Measurements from ENCODE around the gene TMEM44.
"Not testable (repeated sequence)": the region's sequence is repeated elsewhere in the genome, so short reads cannot be mapped to it uniquely, and the experiment has no call there.

TMEM44 gene

GRCh38 chr3:194608981-194609380, 24.2 kb downstream of the TMEM44 start:
- no peak for FAIRE-seq

DNA sequence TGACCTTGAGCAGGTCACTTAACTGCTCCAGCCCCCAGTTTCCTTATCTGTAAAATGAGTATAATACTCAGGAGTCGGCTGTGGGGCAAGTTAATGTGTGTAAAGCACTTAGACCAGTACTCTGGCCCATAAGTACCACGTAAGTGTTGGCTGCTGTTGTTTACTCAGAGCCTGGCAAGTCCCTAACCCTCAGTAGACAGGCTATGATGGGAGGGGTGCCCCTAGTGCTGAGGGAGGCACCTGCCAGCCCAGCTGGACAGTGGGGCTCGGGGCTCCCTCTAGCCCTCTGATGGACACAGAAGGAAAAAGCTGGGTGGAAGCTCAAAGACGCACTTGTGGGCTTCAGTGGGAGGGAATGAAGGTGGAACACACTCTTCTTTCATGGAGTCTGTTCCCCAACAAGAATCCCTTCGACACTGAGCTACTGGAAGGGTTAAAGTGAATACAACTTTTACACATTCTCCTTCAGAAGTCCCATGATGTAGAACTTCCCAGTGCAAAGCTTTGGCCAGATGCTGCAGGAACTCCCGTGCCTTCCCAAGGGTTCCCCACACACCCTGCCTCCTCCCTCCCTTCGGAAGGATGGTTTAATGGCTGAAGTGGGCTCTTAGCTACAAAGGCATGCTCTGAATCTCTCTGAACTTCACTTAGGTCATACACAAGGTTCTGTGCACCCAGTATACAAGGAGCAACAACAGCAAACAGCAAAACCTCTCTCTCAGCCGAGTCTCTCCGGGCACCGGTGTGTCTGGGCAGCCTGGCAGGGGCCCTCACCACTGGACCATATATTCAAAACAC, 25.4 kb downstream of the TMEM44 start:
- no peak for FAIRE-seq

DNA sequence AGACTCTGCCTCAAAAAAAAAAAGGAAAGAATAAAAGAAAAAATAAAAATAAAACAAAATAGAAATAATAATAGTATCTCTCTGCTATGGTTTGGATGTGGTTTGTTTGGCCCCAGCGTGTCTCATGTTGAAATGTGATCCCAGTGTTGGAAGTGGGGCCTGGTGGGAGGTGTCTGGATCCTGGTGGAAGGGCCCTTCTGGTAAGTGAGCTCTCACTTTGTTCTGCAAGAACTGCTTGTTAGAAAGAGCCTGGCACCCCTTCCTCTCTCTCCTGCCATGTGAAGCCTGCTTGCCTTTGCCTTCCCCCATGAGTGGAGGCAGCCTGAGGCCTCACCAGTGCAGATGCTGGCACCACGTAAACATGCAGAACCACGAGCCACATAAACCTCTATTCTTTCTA, 26.3 kb downstream of the TMEM44 start:
- FAIRE-seq, result no peak

DNA sequence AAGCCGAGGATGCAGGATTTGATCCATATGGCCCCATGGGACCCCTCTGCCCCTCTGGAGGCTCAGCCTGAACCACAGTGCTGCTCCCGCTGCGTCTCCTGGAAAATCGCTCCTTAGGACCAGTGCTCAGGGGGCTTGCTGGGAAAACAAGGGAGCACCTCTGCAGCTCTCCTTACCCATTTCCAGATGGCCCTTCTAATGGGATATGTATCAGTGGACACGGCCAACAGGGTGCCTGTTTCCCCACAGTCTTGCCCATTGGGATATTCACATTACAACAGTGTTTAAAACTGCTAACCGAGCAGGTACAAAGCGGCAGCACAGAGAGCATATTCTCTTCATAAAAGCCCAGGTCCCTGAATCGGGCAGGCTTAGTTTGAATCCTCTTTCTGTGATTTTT, 27.1 kb downstream of the TMEM44 start:
- FAIRE-seq, result no peak

GRCh38 chr3:194605314-194605713, 27.9 kb downstream of the TMEM44 start:
- FAIRE-seq, result not testable (repeated sequence)

DNA sequence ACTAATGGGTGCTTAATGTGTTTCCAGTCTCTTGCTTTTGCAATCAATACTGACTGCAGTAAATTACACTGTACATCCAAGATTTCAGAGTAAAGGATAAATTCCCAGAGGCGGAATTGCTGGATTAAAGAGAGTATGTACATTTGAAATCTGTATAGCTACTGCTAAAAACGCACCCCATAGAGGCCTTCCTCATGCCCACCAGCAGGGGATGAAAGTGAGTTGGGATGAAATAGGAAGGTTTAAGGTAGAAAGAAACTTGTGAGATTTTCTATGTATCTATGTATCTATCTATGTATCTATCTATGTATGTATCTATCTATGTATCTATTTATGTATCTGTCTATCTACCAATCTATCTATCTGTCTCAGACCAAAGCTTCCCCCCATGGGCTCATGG, 28.4 kb downstream of the TMEM44 start:
- FAIRE-seq, result no peak

- FAIRE-seq, result no peak
These were observed 29.1 kb downstream of the TMEM44 start for GRCh38 chr3:194604126-194604525.

- no peak for FAIRE-seq
These were observed 30.5 kb downstream of the TMEM44 start for GRCh38 chr3:194602669-194603171.

GRCh38 chr3:194598771-194599557, 34.3 kb downstream of the TMEM44 start:
- FAIRE-seq, result no peak

- no peak for FAIRE-seq
These were observed 36.3 kb downstream of the TMEM44 start for GRCh38 chr3:194596906-194597305.

DNA sequence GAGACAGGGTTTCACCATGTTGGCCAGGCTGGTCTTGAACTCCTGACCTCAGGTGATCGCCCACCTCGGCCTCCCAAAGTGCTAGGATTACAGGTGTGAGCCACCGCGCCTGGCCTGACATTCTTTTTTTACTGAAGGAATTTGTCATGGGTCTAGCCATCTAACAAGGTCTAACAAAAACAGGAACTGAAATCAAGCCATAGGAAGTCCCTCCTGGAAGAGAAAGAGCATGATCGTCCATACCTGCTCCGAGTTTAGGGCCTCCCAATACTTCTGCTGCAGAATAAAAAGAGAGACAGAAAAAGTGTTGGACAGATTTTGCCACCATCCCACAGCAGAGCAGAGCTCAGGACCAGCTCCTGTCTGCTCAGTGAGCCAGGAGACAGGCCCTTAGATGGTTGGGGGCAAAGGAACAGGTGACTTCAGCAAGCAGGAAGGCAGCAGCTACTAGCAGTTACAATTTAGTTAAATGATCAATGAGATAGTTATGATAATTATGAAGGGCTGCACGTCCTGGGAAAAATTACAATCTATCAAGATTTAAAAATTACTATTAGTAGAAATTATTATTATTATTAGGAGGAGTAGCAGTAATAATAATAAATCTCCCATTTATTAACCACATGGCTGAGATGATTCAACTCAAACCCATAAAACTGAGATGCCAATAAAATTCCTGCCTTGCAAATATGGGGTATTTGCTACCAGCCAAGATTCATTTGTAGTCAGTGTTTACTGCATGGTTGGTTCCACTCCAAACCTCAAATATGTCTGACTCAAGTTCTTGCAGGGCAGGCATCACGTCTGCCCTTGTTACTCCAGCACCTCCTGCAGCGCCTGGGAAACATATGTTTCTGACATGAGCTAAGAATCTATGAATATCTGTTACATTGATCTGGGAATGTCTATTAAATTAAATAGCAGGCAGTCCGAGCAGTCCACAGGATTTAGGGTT, 40.1 kb downstream of the TMEM44 start:
- no peak for FAIRE-seq

DNA sequence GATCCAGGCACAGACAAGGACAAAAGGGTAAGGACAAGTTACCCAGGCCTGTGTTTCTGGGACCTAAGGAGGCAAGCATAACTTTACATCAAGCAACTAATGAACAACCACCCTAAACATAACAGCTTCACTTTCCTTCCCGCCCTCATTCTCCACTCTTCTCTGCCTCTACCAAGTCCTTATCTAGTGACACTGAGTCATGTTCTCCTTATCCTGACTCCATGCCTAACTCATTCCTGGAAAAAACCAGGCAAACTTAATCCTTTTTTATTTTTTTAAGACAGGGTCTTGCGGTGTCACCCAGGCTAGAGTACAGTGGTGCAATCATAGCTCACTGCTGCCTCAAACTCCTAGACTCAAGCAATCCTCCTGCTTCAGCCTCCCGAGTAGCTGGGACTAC, 44.5 kb downstream of the TMEM44 start:
- FAIRE-seq, result no peak

GRCh38 chr3:194588236-194588635, 45.0 kb downstream of the TMEM44 start:
- FAIRE-seq, result no peak

DNA sequence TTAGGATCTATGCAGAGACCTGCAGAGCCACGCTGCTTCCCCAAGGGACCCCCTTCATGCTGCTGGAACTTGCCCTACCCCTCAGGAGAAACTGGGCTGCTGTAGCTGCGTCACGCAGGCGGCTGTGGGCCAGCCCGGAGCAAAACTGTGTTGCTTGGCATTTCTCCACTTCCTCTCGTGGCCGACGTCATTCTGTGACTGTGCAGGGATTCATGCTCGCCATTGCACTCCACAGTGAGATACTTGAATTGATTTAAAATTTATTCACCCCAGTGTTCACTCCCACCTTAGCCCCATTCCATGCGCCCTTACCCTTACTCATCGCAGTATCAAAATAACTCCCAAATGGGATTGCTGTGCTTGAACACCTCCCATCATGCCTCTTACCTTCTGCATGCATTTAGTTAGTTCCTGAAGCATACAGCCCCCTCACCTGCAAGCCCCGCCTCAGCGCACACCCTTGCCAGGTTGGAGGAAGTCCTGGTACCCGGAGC, 45.7 kb downstream of the TMEM44 start:
- FAIRE-seq, result no peak

DNA sequence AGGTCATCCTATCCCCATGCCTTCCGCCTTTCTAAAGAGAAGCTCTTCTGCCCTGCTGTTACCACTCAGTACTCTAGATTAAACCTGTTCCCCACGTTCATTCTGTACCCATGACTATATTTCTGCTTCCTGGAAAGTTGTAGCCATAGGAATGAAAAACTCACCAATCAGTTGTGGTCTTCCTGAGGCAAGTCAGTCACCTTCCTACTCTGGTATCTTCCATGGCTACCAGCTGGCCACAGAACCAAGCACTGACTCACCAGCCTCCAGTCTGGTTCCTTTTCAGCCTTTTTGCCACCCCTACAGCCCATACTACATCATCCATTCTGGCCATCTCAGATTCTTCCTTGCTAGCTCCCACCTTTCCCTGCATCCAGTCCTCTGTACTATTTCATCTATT, 46.4 kb downstream of the TMEM44 start:
- no peak for FAIRE-seq

GRCh38 chr3:194585880-194586281, 47.3 kb downstream of the TMEM44 start:
- FAIRE-seq, result no peak

GRCh38 chr3:194584866-194585265, 48.4 kb downstream of the TMEM44 start:
- no peak for FAIRE-seq

- FAIRE-seq, result no peak
These were observed 48.9 kb downstream of the TMEM44 start for GRCh38 chr3:194584320-194584776.

GRCh38 chr3:194582196-194582905, 50.9 kb downstream of the TMEM44 start:
- FAIRE-seq, result no peak

DNA sequence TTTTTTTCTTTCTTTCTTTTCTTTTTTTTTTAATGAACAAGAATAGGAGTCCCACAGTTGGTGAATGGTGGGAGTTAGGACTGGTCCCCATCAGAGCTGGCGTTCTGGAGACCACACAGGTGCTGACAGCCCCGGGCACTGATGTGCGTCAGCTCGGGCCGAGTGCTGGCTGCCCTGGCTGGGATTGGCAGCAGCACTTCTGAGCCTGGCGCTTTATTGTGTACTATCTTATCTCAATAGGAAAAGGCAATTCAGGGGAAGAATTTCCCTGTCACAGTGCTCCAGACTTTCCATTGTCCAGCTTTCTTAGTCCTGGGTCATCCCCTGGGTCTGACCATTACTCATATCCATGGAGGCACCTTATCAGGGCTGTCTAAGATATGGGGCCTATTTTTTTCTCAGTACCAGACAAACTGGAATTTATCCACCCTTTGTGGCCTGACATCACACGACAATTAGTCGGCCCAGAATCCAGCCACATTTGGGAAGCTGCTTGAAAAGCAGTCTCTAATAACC, 54.1 kb downstream of the TMEM44 start:
- FAIRE-seq, result no peak
